H1 (cell line): ENCODE data around the gene MMS22L. TPM values are rescaled to one million over a fixed set of nuclear protein-coding genes. Genes with fewer than 3 reads are reported as not detected.

Experiments
- FOSL1 ChIP-seq: IDR thresholded peaks from 2 replicates; pipeline ENCODE4 v1.6.1; 2011; ENCODE audit warnings: mild to moderate bottlenecking, low read depth, low read length, moderate library complexity; ENCODE audit not compliant: insufficient read depth
- HDAC6 ChIP-seq: IDR thresholded peaks from one replicate; pipeline ENCODE4 v1.7.1; 2012; ENCODE audit warnings: low read depth, mild to moderate bottlenecking, inconsistent platforms, low read length, moderate library complexity
- MAFK ChIP-seq: IDR thresholded peaks from 2 replicates; pipeline ENCODE4 v1.6.1; 2012; ENCODE audit warnings: low read depth, mild to moderate bottlenecking, improper control_type of control experiment, low read length
- NRF1 ChIP-seq: IDR thresholded peaks from 2 replicates; pipeline ENCODE4 v1.6.1; 2011; ENCODE audit warnings: mild to moderate bottlenecking, low read depth, low read length, improper control_type of control experiment
- POLR2AphosphoS5 ChIP-seq: IDR thresholded peaks from 2 replicates; pipeline ENCODE4 v1.6.1; 2011; ENCODE audit warnings: low read depth, low read length
- TAF1 ChIP-seq: IDR thresholded peaks from 2 replicates; pipeline ENCODE4 v1.6.1; 2011; ENCODE audit warnings: mild to moderate bottlenecking, low read depth, low read length
- TCF12 ChIP-seq: IDR thresholded peaks from 2 replicates; pipeline ENCODE4 v1.6.1; 2011; ENCODE audit warnings: low read depth, mild to moderate bottlenecking, low read length
- polyA plus RNA-seq, 7 experiments: library from polyadenylated mRNA; depleted of rRNA in 3 of 7; stranded (reverse) in 5 of 7; unstranded in 2 of 7; fragments of >200 nt in 5 of 7; fragments of 200-250 nt in 2 of 7; gene quantifications; 1 replicate in 5 of 7; 2 replicates in 1 of 7; 4 replicates in 1 of 7; pipeline versions ENCODE4 v1.2.1 to v1.2.3, GENCODE V29; 2011 to 2013; ENCODE audit warnings: missing spikeins in 2 of 7, mixed read lengths in 2 of 7
- total RNA-seq: library from RNA; stranded (reverse); fragmentation: NEBNext Ultra II Directional; extraction: Animal tissue kit (Norgen Biotek cat#: 25700); gene quantifications from 2 replicates; pipeline ENCODE4 v1.2.1, GENCODE V29; 2021

The MMS22L gene
- total and polyA plus RNA-seq, 2 of the 8 experiments (the other 6 are each of a cell fraction or from before 2014, with no cell fraction given) = 11.1 to 32.6 TPM

DNA sequence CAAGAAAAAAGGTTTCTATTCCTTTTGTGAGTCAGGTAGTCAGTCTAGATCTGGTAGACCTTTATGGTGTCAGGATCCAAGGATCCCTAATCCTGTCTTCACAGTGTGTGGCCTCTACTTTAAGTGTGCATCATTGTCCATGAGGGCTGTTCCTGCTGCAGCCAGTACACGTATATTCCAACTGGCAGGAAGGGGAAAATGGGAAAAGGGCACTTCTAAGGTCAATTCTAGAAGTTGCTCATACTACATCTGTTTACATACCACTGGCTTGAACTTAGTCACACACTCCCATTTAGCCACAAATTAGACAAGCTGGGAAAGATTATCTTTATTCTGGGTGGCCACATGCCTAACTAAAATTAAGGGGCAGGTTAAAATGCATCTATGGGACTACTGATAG lies 9.7 kb upstream of the MMS22L start (continued):
- TF ChIP-seq MAFK (no peak), FOSL1 (no peak), POLR2AphosphoS5 (no peak), HDAC6 (no peak), TAF1 (no peak), TCF12 (no peak), NRF1 (no peak)
